ENCODE measurements around the gene PDE6D.

The PDE6D gene

GRCh38 chr2:231807020-231807419, 25.9 kb upstream of the PDE6D start:
- TF ChIP-seq CTCF (IDR thresholded peaks at IDR 0.05; ENCODE audit: low read depth, low read length) = no peak
- no peak overlapping the region for H3K4me3 ChIP-seq (ENCODE audit: low read depth, low read length)

GRCh38 chr2:231803501-231804138, 22.5 kb upstream of the PDE6D start:
- TF ChIP-seq CTCF (IDR thresholded peaks at IDR 0.05; ENCODE audit: low read depth, low read length) = no peak
- H3K4me3 ChIP-seq (ENCODE audit: low read depth, low read length) = no peak overlapping the region

GRCh38 chr2:231800493-231801091, 19.5 kb upstream of the PDE6D start:
- peak; percentile 67 for TF ChIP-seq CTCF (IDR thresholded peaks at IDR 0.05; ENCODE audit: low read depth, low read length)
- H3K4me3 ChIP-seq (ENCODE audit: low read depth, low read length) = no peak overlapping the region

GRCh38 chr2:231795525-231796327, 14.6 kb upstream of the PDE6D start:
- TF ChIP-seq CTCF (IDR thresholded peaks at IDR 0.05; ENCODE audit: low read depth, low read length) = peak; percentile 28
- no peak overlapping the region for H3K4me3 ChIP-seq (ENCODE audit: low read depth, low read length)

- TF ChIP-seq CTCF (IDR thresholded peaks at IDR 0.05; ENCODE audit: low read depth, low read length) = no peak
- no peak overlapping the region for H3K4me3 ChIP-seq (ENCODE audit: low read depth, low read length)
Observed at GRCh38 chr2:231794383-231794782, 13.3 kb upstream of the PDE6D start.

GRCh38 chr2:231791107-231791506, 10.0 kb upstream of the PDE6D start:
- H3K4me3 ChIP-seq (ENCODE audit: low read depth, low read length) = no peak overlapping the region
- no peak for TF ChIP-seq CTCF (IDR thresholded peaks at IDR 0.05; ENCODE audit: low read depth, low read length)

- H3K4me3 ChIP-seq (ENCODE audit: low read depth, low read length) = peak overlapping the region; percentile 89
- TF ChIP-seq CTCF (IDR thresholded peaks at IDR 0.05; ENCODE audit: low read depth, low read length) = no peak
Observed at GRCh38 chr2:231786917-231787292, 5.8 kb upstream of the PDE6D start.

Measured in WI38 (cell line).